Measurements from ENCODE around the gene PDE8A.

- TF ChIP-seq CTCF (conservative IDR thresholded peaks at IDR 0.05; ENCODE audit: low read depth, low read length), result no peak
- TF ChIP-seq SMC3 (IDR thresholded peaks at IDR 0.05; ENCODE audit: low read depth, low read length), result no peak
- TF ChIP-seq, protein P1, sequence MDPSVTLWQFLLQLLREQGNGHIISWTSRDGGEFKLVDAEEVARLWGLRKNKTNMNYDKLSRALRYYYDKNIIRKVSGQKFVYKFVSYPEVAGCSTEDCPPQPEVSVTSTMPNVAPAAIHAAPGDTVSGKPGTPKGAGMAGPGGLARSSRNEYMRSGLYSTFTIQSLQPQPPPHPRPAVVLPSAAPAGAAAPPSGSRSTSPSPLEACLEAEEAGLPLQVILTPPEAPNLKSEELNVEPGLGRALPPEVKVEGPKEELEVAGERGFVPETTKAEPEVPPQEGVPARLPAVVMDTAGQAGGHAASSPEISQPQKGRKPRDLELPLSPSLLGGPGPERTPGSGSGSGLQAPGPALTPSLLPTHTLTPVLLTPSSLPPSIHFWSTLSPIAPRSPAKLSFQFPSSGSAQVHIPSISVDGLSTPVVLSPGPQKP (IDR thresholded peaks at IDR 0.05; ENCODE audit: borderline replicate concordance, low read depth, low read length), result no peak
- TF ChIP-seq POLR2A (IDR thresholded peaks at IDR 0.05; ENCODE audit: low read depth, low read length), result no peak
- no peak for TF ChIP-seq RCOR1 (IDR thresholded peaks at IDR 0.05; ENCODE audit: insufficient replicate concordance, low read length)
- TF ChIP-seq BHLHE40 (IDR thresholded peaks at IDR 0.05; ENCODE audit: low read depth, low read length), result no peak
- no peak for TF ChIP-seq MAZ (IDR thresholded peaks at IDR 0.05; ENCODE audit: borderline replicate concordance, low read depth, low read length)
- no peak for TF ChIP-seq NFE2L2 (IDR thresholded peaks at IDR 0.05; ENCODE audit: low read depth, low read length)
These were observed 167.9 kb downstream of the PDE8A start for GRCh38 chr15:85149465-85150129.
